Keratinocyte (primary cell): ENCODE results near the gene CD164L2.

ENCODE experiments used
- EZH2 ChIP-seq: IDR thresholded peaks from one replicate; pipeline ENCODE4 v1.6.1; 2012; ENCODE audit warnings: inconsistent platforms, mild to moderate bottlenecking, low read length, moderate library complexity
- TF ChIP-seq, protein P1 (sequence below), 3 experiments: IDR thresholded peaks in 1 of 3; conservative IDR thresholded peaks in 1 of 3; optimal IDR thresholded peaks in 1 of 3; 2 replicates in 2 of 3; 3 replicates in 1 of 3; pipeline versions ENCODE3 to v1.5.1; 2011; ENCODE audit warnings: low read length in 3 of 3, mild to moderate bottlenecking in 3 of 3, moderate library complexity in 2 of 3, control low read depth in 1 of 3, inconsistent platforms in 1 of 3; ENCODE audit not compliant: insufficient read depth in 2 of 3; ENCODE audit errors: extremely low read depth in 1 of 3

DNA sequence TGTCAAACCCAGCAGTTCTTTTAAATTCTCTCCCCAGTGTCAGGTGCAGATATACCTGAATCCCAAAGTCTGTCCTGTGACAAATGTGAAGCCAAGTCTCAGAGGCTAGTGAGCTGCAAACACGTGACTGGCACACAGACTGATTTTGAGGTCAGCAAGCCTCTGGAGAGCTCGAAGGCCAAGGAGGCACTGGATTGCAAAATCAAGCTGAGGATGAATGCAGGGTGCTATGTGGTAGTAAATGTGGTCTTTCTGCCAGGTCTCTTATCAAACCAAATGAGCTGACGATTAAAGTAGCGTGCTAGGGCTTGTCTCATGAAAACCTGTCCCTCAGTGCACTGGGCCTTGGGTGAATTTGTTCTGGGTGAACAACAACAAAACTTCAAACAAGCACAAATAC is 29.9 kb upstream of the CD164L2 start:
- no peak for TF ChIP-seq EZH2
- TF ChIP-seq, protein P1, sequence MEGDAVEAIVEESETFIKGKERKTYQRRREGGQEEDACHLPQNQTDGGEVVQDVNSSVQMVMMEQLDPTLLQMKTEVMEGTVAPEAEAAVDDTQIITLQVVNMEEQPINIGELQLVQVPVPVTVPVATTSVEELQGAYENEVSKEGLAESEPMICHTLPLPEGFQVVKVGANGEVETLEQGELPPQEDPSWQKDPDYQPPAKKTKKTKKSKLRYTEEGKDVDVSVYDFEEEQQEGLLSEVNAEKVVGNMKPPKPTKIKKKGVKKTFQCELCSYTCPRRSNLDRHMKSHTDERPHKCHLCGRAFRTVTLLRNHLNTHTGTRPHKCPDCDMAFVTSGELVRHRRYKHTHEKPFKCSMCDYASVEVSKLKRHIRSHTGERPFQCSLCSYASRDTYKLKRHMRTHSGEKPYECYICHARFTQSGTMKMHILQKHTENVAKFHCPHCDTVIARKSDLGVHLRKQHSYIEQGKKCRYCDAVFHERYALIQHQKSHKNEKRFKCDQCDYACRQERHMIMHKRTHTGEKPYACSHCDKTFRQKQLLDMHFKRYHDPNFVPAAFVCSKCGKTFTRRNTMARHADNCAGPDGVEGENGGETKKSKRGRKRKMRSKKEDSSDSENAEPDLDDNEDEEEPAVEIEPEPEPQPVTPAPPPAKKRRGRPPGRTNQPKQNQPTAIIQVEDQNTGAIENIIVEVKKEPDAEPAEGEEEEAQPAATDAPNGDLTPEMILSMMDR (optimal IDR thresholded peaks at IDR 0.05 in 1 of 3, IDR thresholded peaks at IDR 0.05 in 1 of 3, conservative IDR thresholded peaks at IDR 0.05 in 1 of 3; ENCODE audit: extremely low read depth in 1 of 3, insufficient read depth in 2 of 3, low read length in 3 of 3) = no peak
